Measurements from ENCODE around the gene RPLP1.
A peak's percentile ranks its signal among the peaks of the same experiment; 100 is the strongest.

RPLP1 gene

DNA sequence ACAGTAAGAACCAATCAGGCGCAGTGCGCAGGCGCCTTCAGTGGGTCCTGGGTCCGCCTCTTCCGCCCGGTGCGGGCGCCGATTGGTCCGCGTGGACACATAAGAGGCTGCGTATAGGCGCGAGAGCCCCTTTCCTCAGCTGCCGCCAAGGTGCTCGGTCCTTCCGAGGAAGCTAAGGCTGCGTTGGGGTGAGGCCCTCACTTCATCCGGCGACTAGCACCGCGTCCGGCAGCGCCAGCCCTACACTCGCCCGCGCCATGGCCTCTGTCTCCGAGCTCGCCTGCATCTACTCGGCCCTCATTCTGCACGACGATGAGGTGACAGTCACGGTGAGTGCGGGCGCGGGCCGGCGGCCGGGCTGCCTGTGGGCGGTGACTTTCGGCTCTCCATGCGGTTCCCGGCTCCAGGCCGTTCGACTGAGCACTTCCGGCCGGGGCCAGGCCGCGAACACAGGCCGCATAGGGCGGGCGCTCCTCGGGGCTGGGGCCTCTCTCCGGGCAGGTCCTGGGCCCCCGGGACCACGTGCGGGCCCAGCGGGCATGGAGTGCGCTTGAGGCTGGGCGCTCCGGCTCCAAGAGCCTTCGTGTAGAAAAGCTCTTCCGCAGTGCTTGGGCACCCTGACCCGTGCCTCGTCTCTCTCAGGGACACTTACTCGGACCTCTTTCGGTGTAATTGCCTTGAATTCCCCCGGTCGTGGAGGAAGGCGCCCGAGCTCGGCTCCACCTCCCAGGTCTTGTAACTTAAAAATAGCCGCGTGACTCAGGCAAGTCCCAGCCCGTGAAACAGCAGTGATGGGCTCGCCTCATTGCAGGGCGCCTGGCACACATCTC is at the start of gene RPLP1:
TSS of gene RPLP1 (plus strand) at position 127 of the 830 bp plus-strand sequence. CDS start at position 258, 131 bp downstream.
- Histone ChIP-seq H3K36me3 (ENCODE audit: insufficient read depth, low read length) (peaks cover 43% of the 10 kb centered on the region), H2AFZ (ENCODE audit: low read depth, low read length) (peak within 1 kb of the TSS; percentile 40), H3K4me1 (ENCODE audit: insufficient read depth, low read length) (peaks cover 19% of the 10 kb centered on the region)

DNA sequence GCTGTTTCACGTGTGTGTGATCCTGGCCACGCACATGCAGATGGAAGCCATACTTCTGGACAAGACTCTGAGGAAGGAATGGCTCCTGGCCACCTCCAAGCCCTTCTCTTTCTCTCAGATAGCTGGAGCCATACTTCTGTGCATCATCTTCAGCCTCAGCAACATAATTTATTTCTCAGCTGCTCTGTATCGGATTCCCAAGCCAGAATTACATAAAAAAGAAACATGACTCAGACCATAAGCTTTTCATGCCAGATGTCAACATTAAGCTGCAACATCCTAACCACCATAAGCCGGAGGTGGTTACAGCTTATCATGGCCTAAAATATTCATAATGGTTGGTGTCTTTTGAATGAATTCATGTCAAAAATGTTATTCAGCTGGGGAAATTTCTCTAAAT is 49.0 kb upstream of the RPLP1 start:
- Histone ChIP-seq H3K9me3 (ENCODE audit: low read length) (no peaks in the 10 kb centered on the region), H3K27me3 (ENCODE audit: insufficient read depth, low read length) (no peaks in the 10 kb centered on the region), H3K36me3 (ENCODE audit: insufficient read depth, low read length) (no peaks in the 10 kb centered on the region), H3K4me1 (ENCODE audit: insufficient read depth, low read length) (no peaks in the 10 kb centered on the region), H3K4me3 (ENCODE audit: low read length) (no peak overlapping the region), H2AFZ (ENCODE audit: low read depth, low read length) (no peak overlapping the region)

More for the DNA sequence above, at the start of gene RPLP1:
- peak within 1 kb of the TSS; percentile 77 for H3K4me3 ChIP-seq (ENCODE audit: low read length)
- H3K27me3 ChIP-seq (ENCODE audit: insufficient read depth, low read length): no peaks in the 10 kb centered on the region
- H3K9me3 ChIP-seq (ENCODE audit: low read length): no peaks in the 10 kb centered on the region

DNA sequence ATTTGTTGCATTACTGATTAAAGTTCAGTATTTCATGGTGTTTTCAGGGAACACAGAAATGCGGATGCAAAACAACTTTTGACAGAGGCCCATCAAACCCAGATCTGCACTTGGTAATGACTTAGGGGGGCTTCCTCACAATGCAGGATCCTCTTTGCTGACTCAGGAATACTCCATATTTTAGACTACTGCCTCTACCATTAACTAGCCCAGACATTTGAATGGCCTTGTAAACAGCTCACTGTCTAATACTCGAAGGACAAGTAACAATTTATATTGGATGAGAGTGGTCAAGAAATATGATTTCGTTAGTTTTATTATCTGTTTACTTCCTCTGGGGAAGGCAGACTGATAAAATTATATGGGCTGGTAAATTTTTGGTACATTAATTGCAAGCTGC is 47.5 kb upstream of the RPLP1 start:
- Histone ChIP-seq H3K4me3 (ENCODE audit: low read length) (no peak overlapping the region), H3K9me3 (ENCODE audit: low read length) (no peaks in the 10 kb centered on the region), H3K27me3 (ENCODE audit: insufficient read depth, low read length) (no peaks in the 10 kb centered on the region), H3K4me1 (ENCODE audit: insufficient read depth, low read length) (no peaks in the 10 kb centered on the region), H2AFZ (ENCODE audit: low read depth, low read length) (no peak overlapping the region), H3K36me3 (ENCODE audit: insufficient read depth, low read length) (no peaks in the 10 kb centered on the region)

DNA sequence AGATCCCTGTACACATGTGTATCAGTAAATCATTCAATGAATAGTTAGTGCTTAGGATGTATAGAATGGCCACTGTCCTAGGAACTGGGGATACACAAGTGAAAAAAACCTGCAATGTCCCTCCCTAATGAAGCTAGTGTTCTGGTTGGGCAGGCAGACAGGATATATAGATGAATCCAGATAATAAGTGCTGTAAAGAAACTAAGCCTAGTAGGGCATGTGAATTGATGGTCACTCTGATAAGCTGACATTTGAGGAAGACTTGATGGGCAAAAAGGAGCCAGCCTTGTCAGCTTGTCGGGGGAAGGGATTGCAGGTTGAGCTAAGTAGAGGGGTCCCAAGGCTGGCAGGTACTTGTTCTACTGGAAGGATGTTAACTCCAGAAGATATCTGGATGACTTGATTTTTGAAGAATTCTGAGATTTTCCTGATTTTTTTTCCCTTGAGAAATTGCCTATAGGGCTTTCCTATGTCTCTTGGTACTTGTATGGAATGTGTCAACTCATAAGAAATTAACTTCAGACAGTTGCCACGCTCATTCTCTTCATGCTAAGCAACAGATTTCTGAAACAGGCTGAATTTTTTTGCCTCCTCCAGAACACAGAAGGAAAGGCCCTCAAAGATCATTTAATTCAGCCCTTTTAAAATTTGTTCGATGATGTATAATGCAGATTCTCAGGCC is 44.8 kb upstream of the RPLP1 start:
- Histone ChIP-seq H2AFZ (ENCODE audit: low read depth, low read length) (no peak overlapping the region), H3K4me1 (ENCODE audit: insufficient read depth, low read length) (no peaks in the 10 kb centered on the region), H3K27me3 (ENCODE audit: insufficient read depth, low read length) (no peaks in the 10 kb centered on the region), H3K36me3 (ENCODE audit: insufficient read depth, low read length) (no peaks in the 10 kb centered on the region), H3K9me3 (ENCODE audit: low read length) (no peaks in the 10 kb centered on the region), H3K4me3 (ENCODE audit: low read length) (no peak overlapping the region)

DNA sequence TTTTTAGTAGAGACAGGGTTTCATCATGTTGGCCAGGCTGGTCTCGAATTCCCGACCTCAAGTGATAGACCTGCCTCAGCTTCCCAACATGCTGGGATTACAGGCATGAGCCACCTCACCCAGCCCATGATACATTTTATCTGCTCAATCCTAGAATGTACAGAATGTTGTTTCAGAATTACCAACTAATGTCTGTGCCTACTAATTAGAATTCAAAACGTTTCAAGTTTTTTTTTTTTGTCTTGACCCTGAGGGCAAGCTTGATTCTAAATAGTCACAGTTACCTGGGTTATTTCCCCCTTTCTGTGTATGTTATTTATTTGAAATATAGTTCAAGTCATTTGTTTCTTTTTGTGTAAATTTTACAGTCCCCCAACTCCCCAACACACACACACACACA is 43.8 kb upstream of the RPLP1 start:
- Histone ChIP-seq H3K4me3 (ENCODE audit: low read length) (no peak overlapping the region), H3K36me3 (ENCODE audit: insufficient read depth, low read length) (no peaks in the 10 kb centered on the region), H2AFZ (ENCODE audit: low read depth, low read length) (no peak overlapping the region), H3K4me1 (ENCODE audit: insufficient read depth, low read length) (no peaks in the 10 kb centered on the region), H3K27me3 (ENCODE audit: insufficient read depth, low read length) (no peaks in the 10 kb centered on the region), H3K9me3 (ENCODE audit: low read length) (no peaks in the 10 kb centered on the region)

DNA sequence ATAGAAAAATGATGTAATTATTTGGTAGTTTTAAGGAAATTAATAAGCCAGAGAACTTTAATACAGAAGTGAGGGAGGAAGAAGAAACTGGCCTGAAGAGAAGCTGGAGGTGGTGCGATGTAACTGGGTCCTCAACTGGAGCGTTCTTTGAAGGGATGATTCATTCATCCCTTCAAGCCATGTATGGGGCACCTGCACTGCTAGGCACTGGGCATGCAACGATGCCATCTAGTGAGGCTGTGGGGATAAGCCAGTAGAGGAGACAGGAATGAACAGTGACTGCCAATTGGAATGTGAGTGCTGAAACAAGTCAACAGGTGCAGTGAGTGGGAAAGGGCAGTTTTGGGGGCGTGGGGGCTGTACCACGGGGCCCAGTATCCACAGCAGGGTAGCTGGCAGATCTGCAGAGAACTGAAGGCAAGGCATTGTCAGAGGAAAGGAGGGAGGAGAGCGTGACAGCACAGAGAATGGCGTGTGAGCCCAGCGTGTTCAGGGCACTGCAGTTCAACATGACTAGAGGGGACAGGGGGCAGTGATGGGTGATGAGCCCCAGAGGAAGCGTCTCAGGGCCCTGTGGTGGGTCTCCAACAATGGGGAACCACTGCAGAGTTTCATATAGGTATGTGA is 42.3 kb upstream of the RPLP1 start:
- Histone ChIP-seq H3K4me1 (ENCODE audit: insufficient read depth, low read length) (peaks cover 2% of the 10 kb centered on the region), H3K36me3 (ENCODE audit: insufficient read depth, low read length) (no peaks in the 10 kb centered on the region), H2AFZ (ENCODE audit: low read depth, low read length) (no peak overlapping the region), H3K4me3 (ENCODE audit: low read length) (no peak overlapping the region), H3K27me3 (ENCODE audit: insufficient read depth, low read length) (no peaks in the 10 kb centered on the region), H3K9me3 (ENCODE audit: low read length) (no peaks in the 10 kb centered on the region)

DNA sequence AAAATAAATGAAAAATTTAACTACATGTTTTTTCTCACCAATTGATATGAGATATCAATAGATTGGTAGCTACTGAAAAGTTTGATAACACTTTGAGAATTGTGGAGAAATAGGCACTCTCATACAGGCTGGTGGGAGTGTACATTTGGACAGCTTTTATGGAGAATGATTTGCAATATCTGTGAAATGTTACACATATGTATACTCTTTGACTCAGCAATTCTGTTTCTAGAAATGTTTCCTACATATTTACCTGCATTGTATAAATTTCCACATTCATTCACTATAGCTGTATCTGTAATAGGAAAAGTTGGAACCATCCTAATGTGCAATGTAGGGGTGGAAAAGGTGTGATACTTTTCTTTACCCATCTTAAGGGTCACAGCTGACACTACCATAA is 40.3 kb upstream of the RPLP1 start:
- Histone ChIP-seq H3K36me3 (ENCODE audit: insufficient read depth, low read length) (peaks cover under 1% of the 10 kb centered on the region), H2AFZ (ENCODE audit: low read depth, low read length) (no peak overlapping the region), H3K9me3 (ENCODE audit: low read length) (no peaks in the 10 kb centered on the region), H3K27me3 (ENCODE audit: insufficient read depth, low read length) (no peaks in the 10 kb centered on the region), H3K4me1 (ENCODE audit: insufficient read depth, low read length) (peaks cover 13% of the 10 kb centered on the region), H3K4me3 (ENCODE audit: low read length) (no peak overlapping the region)

DNA sequence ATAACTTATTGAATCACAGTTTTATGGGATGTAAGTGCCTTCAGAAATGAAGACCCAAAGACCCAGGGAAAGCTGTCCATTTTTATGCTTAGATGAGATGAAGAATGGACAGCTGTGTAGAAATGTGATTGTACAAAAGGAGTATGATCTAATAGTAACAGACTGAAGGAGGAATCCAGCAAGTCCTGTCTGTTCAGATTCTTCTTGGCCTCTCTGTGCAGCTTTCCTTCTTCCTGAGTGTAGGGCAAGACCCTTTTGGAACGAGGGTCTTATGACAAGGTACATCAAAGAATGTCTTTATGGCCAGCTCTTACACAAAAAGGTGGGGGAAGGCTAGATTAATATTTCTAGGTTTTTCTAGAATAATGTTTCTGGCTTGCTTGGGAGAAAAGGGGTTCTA is 39.9 kb upstream of the RPLP1 start:
- Histone ChIP-seq H3K36me3 (ENCODE audit: insufficient read depth, low read length) (peaks cover 4% of the 10 kb centered on the region), H3K4me1 (ENCODE audit: insufficient read depth, low read length) (peaks cover 13% of the 10 kb centered on the region), H2AFZ (ENCODE audit: low read depth, low read length) (no peak overlapping the region), H3K27me3 (ENCODE audit: insufficient read depth, low read length) (no peaks in the 10 kb centered on the region), H3K9me3 (ENCODE audit: low read length) (no peaks in the 10 kb centered on the region), H3K4me3 (ENCODE audit: low read length) (no peak overlapping the region)

DNA sequence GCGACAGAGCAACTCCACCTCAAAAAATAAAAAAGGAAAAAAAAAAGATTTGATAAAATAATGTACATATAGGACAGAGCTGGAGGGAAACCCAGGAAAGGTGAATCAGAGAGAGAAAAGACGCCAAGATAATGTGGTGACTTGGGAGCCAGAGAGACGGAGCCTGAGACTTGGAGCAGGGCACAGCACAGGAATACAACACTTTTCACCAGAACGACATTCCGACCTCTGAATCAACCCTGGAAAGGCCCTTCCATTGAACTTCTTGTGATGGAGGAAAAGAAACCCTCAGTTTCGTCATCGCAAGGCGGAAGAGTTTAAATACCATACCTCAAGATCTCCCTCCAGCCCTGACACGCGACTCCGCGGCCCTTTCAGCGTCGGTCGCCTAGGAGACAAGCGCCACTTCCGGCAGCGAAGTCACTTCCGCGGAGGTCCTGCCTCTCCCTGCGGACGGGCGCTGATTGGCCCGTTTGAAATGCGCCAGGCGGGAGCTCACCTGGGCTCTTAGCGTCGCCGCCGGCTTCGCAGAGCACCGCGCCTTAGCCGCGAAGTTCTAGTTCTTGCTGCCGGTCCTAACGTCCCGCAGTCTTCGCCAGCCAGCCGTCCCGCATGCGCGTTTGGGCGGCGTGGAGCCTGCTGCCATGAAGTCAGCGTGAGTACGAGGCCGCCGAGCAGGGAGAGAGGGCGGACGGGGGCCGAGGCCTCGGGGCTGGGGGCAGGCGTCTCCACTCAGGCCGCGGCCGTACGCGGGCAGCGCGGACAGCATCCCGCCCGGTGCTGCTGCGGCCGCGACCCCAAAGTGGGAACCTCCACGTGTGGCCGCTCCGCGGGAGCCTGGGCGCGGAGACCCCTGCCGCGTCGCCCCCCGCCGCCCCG is 38.6 kb upstream of the RPLP1 start, which contains the start of gene KIF23:
TSS of gene KIF23 (plus strand) at position 528 of the 879 bp plus-strand sequence. CDS start at position 645, 117 bp downstream.
- H2AFZ ChIP-seq (ENCODE audit: low read depth, low read length): peak within 1 kb of the TSS; percentile 95
- peaks cover 13% of the 10 kb centered on the region for H3K36me3 ChIP-seq (ENCODE audit: insufficient read depth, low read length)
- H3K4me3 ChIP-seq (ENCODE audit: low read length): peak within 1 kb of the TSS; percentile 97
- H3K27me3 ChIP-seq (ENCODE audit: insufficient read depth, low read length): no peaks in the 10 kb centered on the region
- H3K4me1 ChIP-seq (ENCODE audit: insufficient read depth, low read length): peaks cover 13% of the 10 kb centered on the region
- H3K9me3 ChIP-seq (ENCODE audit: low read length): no peaks in the 10 kb centered on the region

DNA sequence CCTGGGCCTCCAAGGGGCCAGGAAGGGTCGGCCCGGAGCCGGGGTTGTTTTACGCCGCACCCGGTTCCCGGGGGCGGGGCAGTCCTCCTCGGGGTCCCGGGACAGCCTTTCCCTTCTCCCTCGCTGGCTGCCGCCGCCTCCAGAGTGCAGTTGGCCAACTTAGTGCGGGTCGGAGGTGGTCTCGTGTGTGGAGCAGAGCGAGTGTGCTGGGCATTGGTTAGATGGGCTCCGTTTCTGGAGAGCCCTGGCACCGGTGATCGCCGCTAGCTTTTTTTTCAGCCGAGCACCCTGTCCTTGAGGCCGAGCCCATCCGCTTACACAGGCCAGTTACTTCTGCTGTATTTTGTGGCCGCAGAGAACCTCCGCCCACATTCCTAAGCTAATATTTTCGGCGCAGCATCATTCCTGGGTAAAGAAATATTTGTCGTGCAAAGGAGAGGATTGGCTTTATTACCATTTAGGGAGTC is 37.9 kb upstream of the RPLP1 start:
- Histone ChIP-seq H3K27me3 (ENCODE audit: insufficient read depth, low read length) (no peaks in the 10 kb centered on the region), H3K36me3 (ENCODE audit: insufficient read depth, low read length) (peaks cover 18% of the 10 kb centered on the region), H3K9me3 (ENCODE audit: low read length) (no peaks in the 10 kb centered on the region), H3K4me3 (ENCODE audit: low read length) (peak overlapping the region; percentile 97), H3K4me1 (ENCODE audit: insufficient read depth, low read length) (peaks cover 13% of the 10 kb centered on the region), H2AFZ (ENCODE audit: low read depth, low read length) (peak overlapping the region; percentile 95)

DNA sequence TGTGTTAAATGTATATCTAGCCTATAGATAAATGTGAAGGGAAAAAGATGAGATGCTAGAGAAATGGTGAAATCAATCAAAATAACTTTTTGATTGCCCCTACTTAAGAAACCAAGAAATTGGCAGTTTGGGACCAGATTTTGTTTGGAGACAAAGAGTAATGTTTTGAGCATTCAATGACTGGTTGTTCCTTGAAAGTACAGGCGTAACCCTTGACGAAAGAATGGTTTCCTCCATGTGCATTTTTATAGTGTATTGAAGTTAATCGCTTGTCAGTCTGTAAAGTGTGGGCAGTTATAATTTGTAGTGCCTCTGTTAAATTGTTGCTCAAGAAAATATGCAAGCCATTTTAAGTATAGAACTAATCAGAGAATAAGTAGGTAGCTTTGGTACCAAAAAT is 37.2 kb upstream of the RPLP1 start:
- H2AFZ ChIP-seq (ENCODE audit: low read depth, low read length): peak overlapping the region; percentile 95
- H3K36me3 ChIP-seq (ENCODE audit: insufficient read depth, low read length): peaks cover 25% of the 10 kb centered on the region
- no peaks in the 10 kb centered on the region for H3K27me3 ChIP-seq (ENCODE audit: insufficient read depth, low read length)
- H3K4me1 ChIP-seq (ENCODE audit: insufficient read depth, low read length): peaks cover 13% of the 10 kb centered on the region
- H3K4me3 ChIP-seq (ENCODE audit: low read length): peak overlapping the region; percentile 97
- H3K9me3 ChIP-seq (ENCODE audit: low read length): no peaks in the 10 kb centered on the region

DNA sequence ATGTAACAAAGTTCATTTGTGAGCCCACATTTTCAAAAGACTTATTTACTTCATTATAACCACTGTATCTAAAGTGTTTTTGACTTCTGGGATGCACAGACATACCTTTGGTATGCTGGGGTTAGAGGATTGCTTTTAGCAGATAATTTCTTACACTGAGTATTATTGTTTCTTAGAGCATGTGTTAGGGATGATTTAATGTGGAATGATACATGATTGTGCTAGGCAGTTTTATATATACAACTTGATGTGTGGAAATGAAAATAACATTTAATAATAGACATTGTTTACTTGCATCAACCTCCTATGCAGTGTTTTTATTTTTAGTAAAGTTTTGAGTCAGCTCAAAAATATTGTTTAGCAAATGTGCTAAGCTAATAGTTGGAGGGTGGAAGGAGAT is 35.0 kb upstream of the RPLP1 start:
- no peak overlapping the region for H2AFZ ChIP-seq (ENCODE audit: low read depth, low read length)

More for the DNA sequence above, 35.0 kb upstream of the RPLP1 start:
- Histone ChIP-seq H3K4me3 (ENCODE audit: low read length) (no peak overlapping the region), H3K27me3 (ENCODE audit: insufficient read depth, low read length) (no peaks in the 10 kb centered on the region), H3K4me1 (ENCODE audit: insufficient read depth, low read length) (peaks cover 13% of the 10 kb centered on the region), H3K36me3 (ENCODE audit: insufficient read depth, low read length) (peaks cover 44% of the 10 kb centered on the region), H3K9me3 (ENCODE audit: low read length) (no peaks in the 10 kb centered on the region)
